H1 (cell line): ENCODE results near the gene CA10. TPM values are rescaled to one million over a fixed set of nuclear protein-coding genes. Genes with fewer than 3 reads are reported as not detected.

ENCODE experiments used
- CTCF ChIA-PET: fragments of 300-600 bp; sonication (Branson Sonifier 250); formaldehyde crosslinking; loops from one replicate; lab custom pipeline; 2021; ENCODE audit not compliant: partially characterized antibody; lab: Charles Lee
- POLR2A ChIA-PET: fragments of 300-600 bp; sonication (Branson Sonifier 250); formaldehyde crosslinking; loops from one replicate; lab custom pipeline; 2021; ENCODE audit warnings: inconsistent platforms; ENCODE audit not compliant: partially characterized antibody; lab: Charles Lee
- DNase-seq, 2 experiments: peaks; one replicate each; pipeline versions ENCODE4 v3.0.0 to v3.0.0-alpha.2; 2010 to 2022; ENCODE audit warnings: low spot score in 2 of 2, low read depth in 1 of 2, mixed read lengths in 1 of 2
- FAIRE-seq: peaks from 2 replicates; lab custom pipeline; 2011; peaks lifted over from hg19 to GRCh38; lab: Jason Lieb, UNC
- H2AFZ ChIP-seq: 2 replicates; pipeline ENCODE4 v1.8.1; 2012; ENCODE audit warnings: low read length, inconsistent platforms
- H2AK5ac ChIP-seq: 2 replicates; pipeline ENCODE4 v1.6.1; 2013; ENCODE audit warnings: low read depth, low read length
- H2BK120ac ChIP-seq: replicated peaks from 2 replicates; pipeline ENCODE3; 2013; ENCODE audit warnings: low read depth, low read length, inconsistent platforms
- H2BK12ac ChIP-seq: 2 replicates; pipeline ENCODE4 v1.6.1; 2013; ENCODE audit warnings: low read depth, low read length
- H2BK15ac ChIP-seq: 2 replicates; pipeline ENCODE4 v1.6.1; 2013; ENCODE audit warnings: low read length
- H2BK20ac ChIP-seq: 2 replicates; pipeline ENCODE4 v1.6.1; 2013; ENCODE audit warnings: low read length
- H2BK5ac ChIP-seq: 2 replicates; pipeline ENCODE4 v1.6.1; 2013; ENCODE audit warnings: low read depth, low read length
- H3K14ac ChIP-seq: 2 replicates; pipeline ENCODE4 v1.6.1; 2013; ENCODE audit warnings: inconsistent platforms; ENCODE audit not compliant: insufficient read length
- H3K18ac ChIP-seq: 2 replicates; pipeline ENCODE4 v1.6.1; 2013; ENCODE audit warnings: low read length; ENCODE audit errors: extremely low read depth
- H3K23ac ChIP-seq: 2 replicates; pipeline ENCODE4 v1.6.1; 2013; ENCODE audit warnings: inconsistent platforms; ENCODE audit not compliant: insufficient read length
- H3K23me2 ChIP-seq: 2 replicates; pipeline ENCODE4 v1.6.1; 2013; ENCODE audit warnings: low read depth, low read length
- H3K27ac ChIP-seq: 2 replicates; pipeline ENCODE4 v1.6.1; 2011; ENCODE audit warnings: low read depth, low read length, inconsistent platforms
- H3K27me3 ChIP-seq, 4 experiments: replicated peaks in 1 of 4; 1 replicate in 1 of 4; 2 replicates in 3 of 4; pipeline versions ENCODE4 v1.6.1 to v1.8.1; 2011 to 2013; ENCODE audit warnings: low read length in 3 of 4, mild to moderate bottlenecking in 3 of 4, inconsistent platforms in 2 of 4, mixed read lengths in 2 of 4, moderate library complexity in 1 of 4; ENCODE audit not compliant: control insufficient read depth in 3 of 4, insufficient read depth in 3 of 4; ENCODE audit errors: extremely low read depth in 1 of 4
- H3K36me3 ChIP-seq, 4 experiments: 2 replicates each; pipeline versions ENCODE4 v1.6.1 to v1.8.1; 2011 to 2013; ENCODE audit warnings: mild to moderate bottlenecking in 4 of 4, low read length in 3 of 4, moderate library complexity in 2 of 4, control low read depth in 1 of 4, inconsistent platforms in 1 of 4; ENCODE audit not compliant: insufficient read depth in 4 of 4, control insufficient read depth in 2 of 4
- H3K4ac ChIP-seq: replicated peaks from 2 replicates; pipeline ENCODE3; 2013; ENCODE audit warnings: low read length, low read depth, mixed read lengths, inconsistent platforms; ENCODE audit not compliant: insufficient read length
- H3K4me1 ChIP-seq, 4 experiments: replicated peaks in 1 of 4; 1 replicate in 1 of 4; 2 replicates in 3 of 4; pipeline versions ENCODE4 v1.6.1 to v1.8.1; 2011 to 2013; ENCODE audit warnings: low read length in 3 of 4, inconsistent platforms in 2 of 4, mixed read lengths in 1 of 4; ENCODE audit not compliant: insufficient read depth in 4 of 4, control insufficient read depth in 3 of 4
- H3K4me2 ChIP-seq, 2 experiments: 2 replicates each; pipeline versions ENCODE4 v1.6.1 to v1.8.1; 2011 to 2013; ENCODE audit warnings: low read depth in 2 of 2, low read length in 2 of 2, control low read depth in 1 of 2, inconsistent platforms in 1 of 2, mild to moderate bottlenecking in 1 of 2; ENCODE audit not compliant: insufficient read depth in 1 of 2
- H3K4me3 ChIP-seq, 4 experiments: fragments of 200-600, 300-600 bp in 1 of 4; sonication (generic), shearing (Covaris generic), sonication (Bioruptor Twin) in 1 of 4; 2 replicates each; pipeline versions ENCODE4 v1.5.1 to v1.8.1; 2011 to 2016; ENCODE audit warnings: low read length in 4 of 4, low read depth in 3 of 4, control low read depth in 2 of 4, inconsistent platforms in 2 of 4, mild to moderate bottlenecking in 2 of 4, mixed read lengths in 1 of 4, moderate library complexity in 1 of 4; ENCODE audit not compliant: insufficient read depth in 2 of 4; ENCODE audit errors: extremely low read depth in 1 of 4
- H3K56ac ChIP-seq: replicated peaks from 2 replicates; pipeline ENCODE3; 2013; ENCODE audit warnings: low read depth, mild to moderate bottlenecking, mixed read lengths, low read length, inconsistent platforms; ENCODE audit not compliant: insufficient read length
- H3K79me1 ChIP-seq: 2 replicates; pipeline ENCODE4 v1.6.1; 2013; ENCODE audit warnings: low read depth, low read length, control low read depth
- H3K79me2 ChIP-seq, 2 experiments: 2 replicates each; pipeline versions ENCODE4 v1.6.1 to v1.8.1; 2012 to 2013; ENCODE audit warnings: low read length in 2 of 2, mild to moderate bottlenecking in 2 of 2, inconsistent platforms in 1 of 2; ENCODE audit not compliant: insufficient read depth in 2 of 2, control insufficient read depth in 1 of 2
- H3K9ac ChIP-seq, 4 experiments: replicated peaks in 1 of 4; 1 replicate in 1 of 4; 2 replicates in 3 of 4; pipeline versions ENCODE4 v1.6.1 to v1.8.1; 2011 to 2013; ENCODE audit warnings: low read depth in 3 of 4, low read length in 3 of 4, control low read depth in 2 of 4, mild to moderate bottlenecking in 2 of 4, moderate library complexity in 2 of 4, inconsistent platforms in 1 of 4; ENCODE audit errors: extremely low read depth in 1 of 4
- H3K9me3 ChIP-seq, 2 experiments: 2 replicates each; pipeline versions ENCODE4 v1.6.1 to v1.8.1; 2012 to 2013; ENCODE audit warnings: mild to moderate bottlenecking in 2 of 2, moderate library complexity in 2 of 2, control low read depth in 1 of 2, inconsistent platforms in 1 of 2, low read depth in 1 of 2, low read length in 1 of 2, mixed read lengths in 1 of 2; ENCODE audit not compliant: insufficient read depth in 2 of 2
- H4K20me1 ChIP-seq, 2 experiments: replicated peaks in 1 of 2; 2 replicates each; pipeline versions ENCODE3 to v1.8.1; 2011 to 2013; ENCODE audit warnings: inconsistent platforms in 2 of 2, low read length in 2 of 2, mild to moderate bottlenecking in 1 of 2; ENCODE audit not compliant: insufficient read depth in 2 of 2, control insufficient read depth in 1 of 2
- H4K5ac ChIP-seq: 2 replicates; pipeline ENCODE4 v1.6.1; 2013; ENCODE audit warnings: low read length, low read depth, mixed read lengths, inconsistent platforms; ENCODE audit not compliant: insufficient read length
- H4K8ac ChIP-seq: 2 replicates; pipeline ENCODE4 v1.8.0; 2013; ENCODE audit warnings: mild to moderate bottlenecking, moderate library complexity, low read length, inconsistent platforms; ENCODE audit not compliant: insufficient read depth; ENCODE audit errors: extremely low read depth
- H4K91ac ChIP-seq: replicated peaks from 2 replicates; pipeline ENCODE3; 2013; ENCODE audit warnings: low read length, mixed read lengths, inconsistent platforms; ENCODE audit not compliant: insufficient read length
- ASH2L ChIP-seq: fragments of 200-600, 300-600 bp; sonication (generic); IDR thresholded peaks from one replicate; pipeline ENCODE4 v1.7.1; 2017; ENCODE audit warnings: low read length
- BRCA1 ChIP-seq: IDR thresholded peaks from 2 replicates; pipeline ENCODE4 v1.6.1; 2012; ENCODE audit warnings: low read depth, low read length, improper control_type of control experiment
- CHD1 ChIP-seq: IDR thresholded peaks from 2 replicates; pipeline ENCODE4 v1.6.1; 2012; ENCODE audit warnings: low read depth, low read length, improper control_type of control experiment
- GABPA ChIP-seq: IDR thresholded peaks from 2 replicates; pipeline ENCODE4 v1.6.1; 2011; ENCODE audit warnings: mild to moderate bottlenecking, low read length, moderate library complexity, borderline replicate concordance; ENCODE audit not compliant: insufficient read depth
- JUN ChIP-seq: IDR thresholded peaks from 2 replicates; pipeline ENCODE4 v1.6.1; 2011; ENCODE audit warnings: low read depth, mild to moderate bottlenecking, improper control_type of control experiment, low read length
- KDM5A ChIP-seq: fragments of 200-600 bp; IDR thresholded peaks from 2 replicates; pipeline ENCODE4 v1.7.1; 2012; ENCODE audit warnings: mild to moderate bottlenecking, low read length, inconsistent platforms, mixed read lengths
- POLR2A ChIP-seq, 2 experiments: IDR thresholded peaks; 1 replicate in 1 of 2; 2 replicates in 1 of 2; pipeline ENCODE4 v1.6.1; 2011; ENCODE audit warnings: low read depth in 2 of 2, low read length in 2 of 2, mild to moderate bottlenecking in 2 of 2; ENCODE audit errors: control extremely low read depth in 1 of 2
- POU5F1 ChIP-seq: IDR thresholded peaks from 2 replicates; pipeline ENCODE4 v1.6.1; 2011; ENCODE audit warnings: low read depth, mild to moderate bottlenecking, low read length, moderate library complexity
- RBBP5 ChIP-seq: IDR thresholded peaks from 2 replicates; pipeline ENCODE4 v1.7.1; 2012; ENCODE audit warnings: low read depth, mild to moderate bottlenecking, inconsistent platforms, low read length, moderate library complexity, borderline replicate concordance
- SIRT6 ChIP-seq: IDR thresholded peaks from one replicate; pipeline ENCODE4 v1.7.1; 2012; ENCODE audit warnings: low read length, inconsistent platforms
- SP2 ChIP-seq: IDR thresholded peaks from 2 replicates; pipeline ENCODE4 v1.6.1; 2012; ENCODE audit warnings: mild to moderate bottlenecking, low read length, inconsistent platforms
- SRF ChIP-seq: IDR thresholded peaks from 2 replicates; pipeline ENCODE4 v1.6.1; 2011; ENCODE audit warnings: mild to moderate bottlenecking, low read depth, low read length, moderate library complexity
- SUZ12 ChIP-seq: fragments of 200-600 bp; sonication (generic); IDR thresholded peaks from 2 replicates; pipeline ENCODE4 v1.6.1; 2012; ENCODE audit warnings: mild to moderate bottlenecking, inconsistent platforms, low read length, moderate library complexity, mixed read lengths
- TCF12 ChIP-seq: IDR thresholded peaks from 2 replicates; pipeline ENCODE4 v1.6.1; 2011; ENCODE audit warnings: low read depth, mild to moderate bottlenecking, low read length
- WGBS, 2 experiments: shearing (Covaris generic) in 1 of 2; methylation state at CpG; one replicate each; pipeline versions ENCODE4 v1.1.6 to v1.1.7; 2013 to 2015; ENCODE audit warnings: low lambda C conversion rate in 2 of 2, mixed read lengths in 2 of 2, inconsistent platforms in 1 of 2, low coverage in 1 of 2, missing lambda C conversion rate in 1 of 2; ENCODE audit not compliant: insufficient replicate concordance in 2 of 2, insufficient coverage in 1 of 2, insufficient read length in 1 of 2; ENCODE audit errors: extremely low coverage in 1 of 2, missing lambda C conversion rate in 1 of 2; 5-methylcytosine and 5-hydroxymethylcytosine counted together
- polyA plus RNA-seq, 7 experiments: library from polyadenylated mRNA; depleted of rRNA in 3 of 7; stranded (reverse) in 5 of 7; unstranded in 2 of 7; fragments of >200 nt in 5 of 7; fragments of 200-250 nt in 2 of 7; gene quantifications; 1 replicate in 5 of 7; 2 replicates in 1 of 7; 4 replicates in 1 of 7; pipeline versions ENCODE4 v1.2.1 to v1.2.3, GENCODE V29; 2011 to 2013; ENCODE audit warnings: missing spikeins in 2 of 7, mixed read lengths in 2 of 7
- total RNA-seq: library from RNA; stranded (reverse); fragmentation: NEBNext Ultra II Directional; extraction: Animal tissue kit (Norgen Biotek cat#: 25700); gene quantifications from 2 replicates; pipeline ENCODE4 v1.2.1, GENCODE V29; 2021
- TF ChIP-seq, protein P1 (sequence below): IDR thresholded peaks from 2 replicates; pipeline ENCODE4 v1.6.1; 2011; ENCODE audit warnings: low read length, improper control_type of control experiment

The CA10 gene
- total and polyA plus RNA-seq, 2 of the 8 experiments (the other 6 are each of a cell fraction or from before 2014, with no cell fraction given), result 0.60 to 0.63 TPM

DNA sequence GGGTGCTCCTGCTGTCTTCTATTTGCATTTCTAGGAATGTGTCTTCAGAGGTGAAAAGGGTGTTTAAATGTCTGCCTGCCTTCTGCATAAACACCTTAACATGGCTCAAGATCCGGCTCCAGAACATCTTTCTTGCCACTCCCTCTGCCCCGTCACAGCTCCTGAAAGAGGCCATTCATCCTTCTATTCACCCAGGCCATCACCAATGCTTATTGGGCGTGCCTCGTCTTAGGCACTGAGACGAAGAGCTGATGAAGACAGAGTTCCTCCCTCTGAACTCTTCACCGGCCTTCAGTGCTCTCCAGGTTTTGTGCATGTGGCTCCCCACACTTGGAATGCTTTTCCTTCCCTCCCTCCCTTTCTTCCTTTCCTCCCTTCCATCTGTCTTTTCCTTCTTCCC, 511.4 kb downstream of the CA10 start:
- POLR2A ChIA-PET, result no interaction called here
- H3K27me3 ChIP-seq, result no peaks in the 10 kb centered on the region
- H3K36me3 ChIP-seq, result no peaks in the 10 kb centered on the region
- WGBS, 2 experiments, result 66% methylated on average over 6 of the region's 6 CpGs; no CpG with 5 or more reads in 1 of the 2 experiments
- H3K23ac ChIP-seq, result no peak overlapping the region
- no peak overlapping the region for H2BK20ac ChIP-seq
- H3K79me1 ChIP-seq, result no peaks in the 10 kb centered on the region
- peaks cover 0 to 8% (median 3%) of the 10 kb centered on the region in 4 experiments; a peak in 2 of 7 replicates for H3K4me1 ChIP-seq
- no peak for FAIRE-seq
- H3K9ac ChIP-seq, result no peak overlapping the region
- H3K4ac ChIP-seq, result no peak overlapping the region
- no peak overlapping the region for H2AK5ac ChIP-seq
- no peak overlapping the region for H2BK120ac ChIP-seq
- H3K27ac ChIP-seq, result no peak overlapping the region
- CTCF ChIA-PET, result interaction anchor here (1.4 to 2.5 kb wide), 3 partner anchors 11 to 211 kb away, joined by 3 to 9 read pairs (median 7); no protein-coding TSS in a partner anchor
- 0 out of 2 replicates have a peak overlapping the region, but pooled peaks have one; percentile 37 for H2BK15ac ChIP-seq
- no peak overlapping the region for H3K4me3 ChIP-seq
- no peaks in the 10 kb centered on the region for H4K20me1 ChIP-seq
- H3K79me2 ChIP-seq, result no peaks in the 10 kb centered on the region
- no peak overlapping the region for H4K91ac ChIP-seq
- H3K4me2 ChIP-seq, result no peak overlapping the region
- no peaks in the 10 kb centered on the region for H3K9me3 ChIP-seq
- H2BK12ac ChIP-seq, result no peak overlapping the region
- no peak for DNase-seq
- no peak overlapping the region; the same call in 1 of the 2 replicates for H2AFZ ChIP-seq
- no peak overlapping the region for H4K5ac ChIP-seq
- H3K18ac ChIP-seq, result no peak overlapping the region
- no peak overlapping the region for H3K56ac ChIP-seq
- no peak overlapping the region for H3K14ac ChIP-seq
- H3K23me2 ChIP-seq, result no peaks in the 10 kb centered on the region
- no peak overlapping the region for H2BK5ac ChIP-seq
- no peak overlapping the region for H4K8ac ChIP-seq
- TF ChIP-seq SUZ12 (no peak), JUN (no peak), TCF12 (no peak), ASH2L (no peak), SIRT6 (no peak), BRCA1 (no peak), POU5F1 (no peak), GABPA (no peak), RBBP5 (no peak), CHD1 (no peak), KDM5A (no peak), SP2 (no peak), POLR2A (IDR thresholded peaks at IDR 0.05; ENCODE audit: control extremely low read depth in 1 of 2, low read depth in 2 of 2, low read length in 2 of 2) (no peak), SRF (no peak)
- TF ChIP-seq, protein P1, sequence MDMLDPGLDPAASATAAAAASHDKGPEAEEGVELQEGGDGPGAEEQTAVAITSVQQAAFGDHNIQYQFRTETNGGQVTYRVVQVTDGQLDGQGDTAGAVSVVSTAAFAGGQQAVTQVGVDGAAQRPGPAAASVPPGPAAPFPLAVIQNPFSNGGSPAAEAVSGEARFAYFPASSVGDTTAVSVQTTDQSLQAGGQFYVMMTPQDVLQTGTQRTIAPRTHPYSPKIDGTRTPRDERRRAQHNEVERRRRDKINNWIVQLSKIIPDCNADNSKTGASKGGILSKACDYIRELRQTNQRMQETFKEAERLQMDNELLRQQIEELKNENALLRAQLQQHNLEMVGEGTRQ, result no peak
